ENCODE results near the gene HCLS1.
"Not testable (repeated sequence)": the region's sequence is repeated elsewhere in the genome, so short reads cannot be mapped to it uniquely, and the experiment has no call there.

DNA sequence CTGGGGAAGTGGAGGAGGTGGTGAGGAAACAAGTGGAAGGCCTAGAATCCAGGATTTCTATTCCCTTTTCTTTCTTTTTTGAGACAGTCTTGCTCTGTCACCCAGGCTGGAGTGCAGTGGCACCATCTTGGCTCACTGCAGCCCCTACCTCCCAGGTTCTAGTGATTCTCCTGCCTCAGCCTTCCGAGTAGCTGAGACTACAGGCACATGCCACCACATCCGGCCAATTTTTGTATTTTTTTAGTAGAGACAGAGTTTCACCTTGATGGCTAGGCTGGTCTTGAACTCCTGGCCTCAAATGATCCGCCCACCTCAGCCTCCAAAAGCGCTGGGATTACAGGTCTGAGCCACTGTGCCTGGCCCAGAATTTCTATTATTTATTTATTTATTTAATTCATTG, 66.9 kb downstream of the HCLS1 start:
- not testable (repeated sequence) for TF ChIP-seq POLR2A (IDR thresholded peaks at IDR 0.05); POLR2AphosphoS5 (IDR thresholded peaks at IDR 0.05; ENCODE audit: insufficient read depth in 1 of 2, low read depth in 1 of 2)
- TF ChIP-seq, protein P1, sequence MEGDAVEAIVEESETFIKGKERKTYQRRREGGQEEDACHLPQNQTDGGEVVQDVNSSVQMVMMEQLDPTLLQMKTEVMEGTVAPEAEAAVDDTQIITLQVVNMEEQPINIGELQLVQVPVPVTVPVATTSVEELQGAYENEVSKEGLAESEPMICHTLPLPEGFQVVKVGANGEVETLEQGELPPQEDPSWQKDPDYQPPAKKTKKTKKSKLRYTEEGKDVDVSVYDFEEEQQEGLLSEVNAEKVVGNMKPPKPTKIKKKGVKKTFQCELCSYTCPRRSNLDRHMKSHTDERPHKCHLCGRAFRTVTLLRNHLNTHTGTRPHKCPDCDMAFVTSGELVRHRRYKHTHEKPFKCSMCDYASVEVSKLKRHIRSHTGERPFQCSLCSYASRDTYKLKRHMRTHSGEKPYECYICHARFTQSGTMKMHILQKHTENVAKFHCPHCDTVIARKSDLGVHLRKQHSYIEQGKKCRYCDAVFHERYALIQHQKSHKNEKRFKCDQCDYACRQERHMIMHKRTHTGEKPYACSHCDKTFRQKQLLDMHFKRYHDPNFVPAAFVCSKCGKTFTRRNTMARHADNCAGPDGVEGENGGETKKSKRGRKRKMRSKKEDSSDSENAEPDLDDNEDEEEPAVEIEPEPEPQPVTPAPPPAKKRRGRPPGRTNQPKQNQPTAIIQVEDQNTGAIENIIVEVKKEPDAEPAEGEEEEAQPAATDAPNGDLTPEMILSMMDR (IDR thresholded peaks at IDR 0.05): not testable (repeated sequence)
